22Rv1 (cell line): ENCODE results near the gene DHFR2.
"Not testable (repeated sequence)": the region's sequence is repeated elsewhere in the genome, so short reads cannot be mapped to it uniquely, and the experiment has no call there.

Experiments
- H3K27ac ChIP-seq: fragments of 450-650 bp; 2 replicates; pipeline ENCODE4 v1.5.1; 2017
- CTCF ChIP-seq: fragments of 450-650 bp; IDR thresholded peaks from 2 replicates; pipeline ENCODE4 v1.5.1; 2017; ENCODE audit warnings: mild to moderate bottlenecking
- ZFX ChIP-seq: fragments of 450-650 bp; IDR thresholded peaks from 2 replicates; pipeline ENCODE4 v1.6.1; 2017; ENCODE audit warnings: antibody characterized with exemption, borderline replicate concordance

DHFR2 gene

GRCh38 chr3:94095111-94095510 lies 32.4 kb upstream of the DHFR2 start:
- TF ChIP-seq ZFX (no peak), CTCF (no peak)
- H3K27ac ChIP-seq, result no peak overlapping the region

GRCh38 chr3:94093151-94093550 lies 30.4 kb upstream of the DHFR2 start:
- TF ChIP-seq ZFX, result no peak
- no peak for TF ChIP-seq CTCF
- no peak overlapping the region for H3K27ac ChIP-seq

GRCh38 chr3:94092086-94092485 lies 29.4 kb upstream of the DHFR2 start:
- TF ChIP-seq CTCF, result no peak
- no peak for TF ChIP-seq ZFX
- H3K27ac ChIP-seq, result no peak overlapping the region

- H3K27ac ChIP-seq, result no peak overlapping the region
- TF ChIP-seq CTCF (no peak), ZFX (no peak)
Measured at GRCh38 chr3:94089126-94089525, 26.4 kb upstream of the DHFR2 start.

- no peak overlapping the region for H3K27ac ChIP-seq
- TF ChIP-seq CTCF, result no peak
- TF ChIP-seq ZFX, result no peak
Measured at GRCh38 chr3:94083261-94083660, 20.5 kb upstream of the DHFR2 start.

- H3K27ac ChIP-seq, result no peak overlapping the region
- TF ChIP-seq CTCF (no peak), ZFX (no peak)
Measured at GRCh38 chr3:94082391-94082937, 19.7 kb upstream of the DHFR2 start.

- TF ChIP-seq ZFX (no peak), CTCF (no peak)
Measured at GRCh38 chr3:94081884-94082283, 19.2 kb upstream of the DHFR2 start.

GRCh38 chr3:94080552-94080951 lies 17.8 kb upstream of the DHFR2 start:
- H3K27ac ChIP-seq, result not testable (repeated sequence)

More at GRCh38 chr3:94081884-94082283, 19.2 kb upstream of the DHFR2 start:
- H3K27ac ChIP-seq, result no peak overlapping the region
